Stimulated activated CD8-positive, alpha-beta memory T cell treated with anti-CD3 and anti-CD28 coated beads, Interleukin-7, amount 100 ng/mL, for 4 hours (primary cell): ENCODE results near the gene ENGASE.

ENCODE experiments used
- DNase-seq, 2 donors: peaks; one replicate each; pipeline ENCODE4 v3.0.0-alpha.2; 2020; ENCODE audit warnings: low read depth in 2 of 2

The ENGASE gene

DNA sequence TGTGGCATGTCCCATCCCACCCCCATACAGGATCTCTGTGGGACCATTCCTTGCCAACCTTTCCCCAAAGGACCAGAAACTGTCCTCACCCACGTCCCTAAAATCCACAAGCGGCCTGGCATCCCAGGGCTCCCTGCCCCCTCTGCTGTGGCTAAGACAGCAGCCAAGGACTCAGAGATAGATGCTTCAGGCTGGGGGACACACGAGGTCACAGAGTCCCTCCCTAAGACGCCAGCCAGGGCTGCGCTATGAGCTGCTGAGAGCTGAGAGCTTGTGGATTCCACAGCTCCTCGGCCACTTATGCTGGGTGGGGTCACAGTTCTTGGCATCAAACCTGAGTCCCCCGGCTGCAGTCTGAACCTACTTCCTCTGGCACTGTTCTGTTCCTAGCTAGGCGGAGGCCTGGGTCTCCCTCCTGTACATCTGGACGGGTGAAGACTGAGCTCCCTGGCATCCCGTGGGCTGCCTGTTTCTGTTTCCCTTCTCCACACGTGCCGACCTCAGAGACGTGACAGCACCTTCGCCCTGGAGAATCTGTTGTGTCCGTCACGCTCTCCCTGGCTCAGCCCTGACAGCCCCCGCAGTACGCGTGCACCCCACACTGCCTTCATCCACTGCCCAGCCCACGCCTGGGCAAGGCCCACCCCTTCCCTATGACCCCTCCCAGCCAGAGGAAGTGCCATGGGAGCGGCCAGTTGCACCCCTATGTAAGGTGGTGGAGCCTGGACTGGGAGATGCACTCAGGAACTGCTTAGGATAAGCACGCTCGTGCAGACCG is 61.2 kb downstream of the ENGASE start:
- DNase-seq = no peak
